HepG2 (cell line): ENCODE data around the gene KPNA3.

Source experiments
- CREBL2 ChIP-seq: sonication (generic); formaldehyde crosslinking; IDR thresholded peaks from 2 replicates; pipeline ENCODE4 v1.8.1; 2023; ENCODE audit warnings: missing genetic modification reagents, mild to moderate bottlenecking, borderline replicate concordance
- CTCF ChIP-seq: sonication (generic); formaldehyde crosslinking; IDR thresholded peaks from 2 replicates; pipeline ENCODE4 v1.5.0; 2020; ENCODE audit warnings: mild to moderate bottlenecking, missing genetic modification reagents, moderate library complexity
- HMG20B ChIP-seq: conservative IDR thresholded peaks from 2 replicates; pipeline ENCODE4 v1.6.1; 2016; ENCODE audit warnings: missing genetic modification reagents, missing compliant biosample characterization
- JUND ChIP-seq: sonication (generic); formaldehyde crosslinking; IDR thresholded peaks from 2 replicates; pipeline ENCODE4 v1.8.0; 2022; ENCODE audit warnings: mild to moderate bottlenecking, missing genetic modification reagents
- POLR2A ChIP-seq, 2 experiments: IDR thresholded peaks; 2 replicates each; pipeline ENCODE4 v1.6.1; 2011; ENCODE audit warnings: low read depth in 2 of 2, low read length in 2 of 2, mild to moderate bottlenecking in 1 of 2, moderate library complexity in 1 of 2; ENCODE audit not compliant: insufficient read depth in 1 of 2
- SMAD1 ChIP-seq: sonication (generic); formaldehyde crosslinking; IDR thresholded peaks from 2 replicates; pipeline ENCODE4 v1.4.0; 2020; ENCODE audit warnings: missing genetic modification reagents, low read depth, mild to moderate bottlenecking, borderline replicate concordance
- TF ChIP-seq, protein P1 (sequence below): sonication (generic); formaldehyde crosslinking; IDR thresholded peaks from 2 replicates; pipeline ENCODE4 v1.4.0; 2020; ENCODE audit warnings: missing genetic modification reagents
- TF ChIP-seq, protein P2 (sequence below): IDR thresholded peaks from 2 replicates; pipeline ENCODE4 v1.6.1; 2016; ENCODE audit warnings: low read depth

DNA sequence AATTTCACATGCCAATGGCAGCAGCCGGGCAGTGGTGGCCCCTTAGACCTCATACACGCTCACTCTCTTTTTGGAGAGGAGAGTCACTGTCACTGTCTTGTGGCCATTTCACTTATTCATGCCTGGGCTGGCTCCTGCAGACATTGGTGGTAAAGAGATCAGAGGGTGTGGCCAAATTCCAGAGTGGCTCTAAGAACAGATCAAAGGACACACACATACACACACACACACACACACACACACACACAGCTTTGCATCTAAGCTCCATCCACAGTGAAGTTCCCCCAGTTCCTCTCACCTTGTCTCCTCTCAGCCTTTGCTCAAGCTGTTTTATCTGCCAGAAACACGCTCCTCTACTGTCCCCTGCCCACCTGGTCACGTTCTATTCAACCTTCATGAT, 46.5 kb upstream of the KPNA3 start:
- TF ChIP-seq CTCF (CRISPR knock-in tag) (no peak), JUND (no peak), POLR2A (IDR thresholded peaks at IDR 0.05; ENCODE audit: insufficient read depth in 1 of 2, low read depth in 2 of 2, low read length in 2 of 2) (no peak), CREBL2 (CRISPR knock-in tag) (no peak), HMG20B (CRISPR knock-in tag) (no peak), SMAD1 (CRISPR knock-in tag) (no peak)
- TF ChIP-seq, protein P1, sequence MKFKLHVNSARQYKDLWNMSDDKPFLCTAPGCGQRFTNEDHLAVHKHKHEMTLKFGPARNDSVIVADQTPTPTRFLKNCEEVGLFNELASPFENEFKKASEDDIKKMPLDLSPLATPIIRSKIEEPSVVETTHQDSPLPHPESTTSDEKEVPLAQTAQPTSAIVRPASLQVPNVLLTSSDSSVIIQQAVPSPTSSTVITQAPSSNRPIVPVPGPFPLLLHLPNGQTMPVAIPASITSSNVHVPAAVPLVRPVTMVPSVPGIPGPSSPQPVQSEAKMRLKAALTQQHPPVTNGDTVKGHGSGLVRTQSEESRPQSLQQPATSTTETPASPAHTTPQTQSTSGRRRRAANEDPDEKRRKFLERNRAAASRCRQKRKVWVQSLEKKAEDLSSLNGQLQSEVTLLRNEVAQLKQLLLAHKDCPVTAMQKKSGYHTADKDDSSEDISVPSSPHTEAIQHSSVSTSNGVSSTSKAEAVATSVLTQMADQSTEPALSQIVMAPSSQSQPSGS (CRISPR knock-in tag) = no peak
- TF ChIP-seq, protein P2, sequence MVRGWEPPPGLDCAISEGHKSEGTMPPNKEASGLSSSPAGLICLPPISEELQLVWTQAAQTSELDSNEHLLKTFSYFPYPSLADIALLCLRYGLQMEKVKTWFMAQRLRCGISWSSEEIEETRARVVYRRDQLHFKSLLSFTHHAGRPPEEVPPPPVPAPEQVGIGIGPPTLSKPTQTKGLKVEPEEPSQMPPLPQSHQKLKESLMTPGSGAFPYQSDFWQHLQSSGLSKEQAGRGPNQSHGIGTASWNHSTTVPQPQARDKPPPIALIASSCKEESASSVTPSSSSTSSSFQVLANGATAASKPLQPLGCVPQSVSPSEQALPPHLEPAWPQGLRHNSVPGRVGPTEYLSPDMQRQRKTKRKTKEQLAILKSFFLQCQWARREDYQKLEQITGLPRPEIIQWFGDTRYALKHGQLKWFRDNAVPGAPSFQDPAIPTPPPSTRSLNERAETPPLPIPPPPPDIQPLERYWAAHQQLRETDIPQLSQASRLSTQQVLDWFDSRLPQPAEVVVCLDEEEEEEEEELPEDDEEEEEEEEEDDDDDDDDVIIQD (CRISPR knock-in tag) = no peak
